Measurements from ENCODE around the gene SUGCT.

GRCh38 chr7:40525764-40526163, 391.0 kb downstream of the SUGCT start:
- TF ChIP-seq, protein P1, sequence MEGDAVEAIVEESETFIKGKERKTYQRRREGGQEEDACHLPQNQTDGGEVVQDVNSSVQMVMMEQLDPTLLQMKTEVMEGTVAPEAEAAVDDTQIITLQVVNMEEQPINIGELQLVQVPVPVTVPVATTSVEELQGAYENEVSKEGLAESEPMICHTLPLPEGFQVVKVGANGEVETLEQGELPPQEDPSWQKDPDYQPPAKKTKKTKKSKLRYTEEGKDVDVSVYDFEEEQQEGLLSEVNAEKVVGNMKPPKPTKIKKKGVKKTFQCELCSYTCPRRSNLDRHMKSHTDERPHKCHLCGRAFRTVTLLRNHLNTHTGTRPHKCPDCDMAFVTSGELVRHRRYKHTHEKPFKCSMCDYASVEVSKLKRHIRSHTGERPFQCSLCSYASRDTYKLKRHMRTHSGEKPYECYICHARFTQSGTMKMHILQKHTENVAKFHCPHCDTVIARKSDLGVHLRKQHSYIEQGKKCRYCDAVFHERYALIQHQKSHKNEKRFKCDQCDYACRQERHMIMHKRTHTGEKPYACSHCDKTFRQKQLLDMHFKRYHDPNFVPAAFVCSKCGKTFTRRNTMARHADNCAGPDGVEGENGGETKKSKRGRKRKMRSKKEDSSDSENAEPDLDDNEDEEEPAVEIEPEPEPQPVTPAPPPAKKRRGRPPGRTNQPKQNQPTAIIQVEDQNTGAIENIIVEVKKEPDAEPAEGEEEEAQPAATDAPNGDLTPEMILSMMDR (conservative IDR thresholded peaks at IDR 0.05 in 1 of 2, IDR thresholded peaks at IDR 0.05 in 1 of 2; ENCODE audit: extremely low read depth in 1 of 2, insufficient read depth in 1 of 2, low read depth in 1 of 2, low read length in 2 of 2): no peak
- no peak for TF ChIP-seq EZH2 (IDR thresholded peaks at IDR 0.05; ENCODE audit: borderline replicate concordance, low read length)
